ENCODE data around the gene SON.

Gene SON

GRCh38 chr21:33544451-33545195, 1.8 kb downstream of the SON start:
- no peak for DNase-seq

GRCh38 chr21:33546086-33546485, 3.2 kb downstream of the SON start:
- no peak for DNase-seq

GRCh38 chr21:33549848-33550771, 7.3 kb downstream of the SON start:
- DNase-seq, result no peak

GRCh38 chr21:33550772-33551660, 8.2 kb downstream of the SON start:
- DNase-seq, result no peak

GRCh38 chr21:33551664-33552063, 8.8 kb downstream of the SON start:
- DNase-seq, result no peak

- no peak for DNase-seq
Measured at GRCh38 chr21:33552093-33552998, 9.5 kb downstream of the SON start.

GRCh38 chr21:33552999-33553598, 10.3 kb downstream of the SON start:
- no peak for DNase-seq

- no peak for DNase-seq
Measured at GRCh38 chr21:33554236-33554981, 11.6 kb downstream of the SON start.

GRCh38 chr21:33554982-33555344, 12.1 kb downstream of the SON start:
- DNase-seq, result no peak

- no peak for DNase-seq
Measured at GRCh38 chr21:33557447-33557846, 14.6 kb downstream of the SON start.

GRCh38 chr21:33558777-33559421, 16.1 kb downstream of the SON start:
- DNase-seq, result no peak

- DNase-seq, result no peak
Measured at GRCh38 chr21:33559813-33560212, 17.0 kb downstream of the SON start.

GRCh38 chr21:33560965-33561364, 18.1 kb downstream of the SON start:
- no peak for DNase-seq

GRCh38 chr21:33561373-33561772, 18.5 kb downstream of the SON start:
- no peak for DNase-seq

- DNase-seq, result no peak
Measured at GRCh38 chr21:33562389-33562788, 19.6 kb downstream of the SON start.

- DNase-seq, result no peak
Measured at GRCh38 chr21:33566514-33566913, 23.7 kb downstream of the SON start.

GRCh38 chr21:33567914-33568313, 25.1 kb downstream of the SON start:
- DNase-seq, result no peak

GRCh38 chr21:33568448-33568847, 25.6 kb downstream of the SON start:
- DNase-seq, result no peak

- DNase-seq, result no peak
Measured at GRCh38 chr21:33569991-33570390, 27.2 kb downstream of the SON start.

GRCh38 chr21:33572350-33572749, 29.5 kb downstream of the SON start:
- DNase-seq, result no peak
